Medulla oblongata (tissue), 1 donor: ENCODE measurements around the gene IPO4.

ENCODE experiments used
- DNase-seq: peaks from one replicate; pipeline ENCODE4 v3.0.0-alpha.2; 2015; ENCODE audit errors: extremely low spot score

IPO4 gene

DNA sequence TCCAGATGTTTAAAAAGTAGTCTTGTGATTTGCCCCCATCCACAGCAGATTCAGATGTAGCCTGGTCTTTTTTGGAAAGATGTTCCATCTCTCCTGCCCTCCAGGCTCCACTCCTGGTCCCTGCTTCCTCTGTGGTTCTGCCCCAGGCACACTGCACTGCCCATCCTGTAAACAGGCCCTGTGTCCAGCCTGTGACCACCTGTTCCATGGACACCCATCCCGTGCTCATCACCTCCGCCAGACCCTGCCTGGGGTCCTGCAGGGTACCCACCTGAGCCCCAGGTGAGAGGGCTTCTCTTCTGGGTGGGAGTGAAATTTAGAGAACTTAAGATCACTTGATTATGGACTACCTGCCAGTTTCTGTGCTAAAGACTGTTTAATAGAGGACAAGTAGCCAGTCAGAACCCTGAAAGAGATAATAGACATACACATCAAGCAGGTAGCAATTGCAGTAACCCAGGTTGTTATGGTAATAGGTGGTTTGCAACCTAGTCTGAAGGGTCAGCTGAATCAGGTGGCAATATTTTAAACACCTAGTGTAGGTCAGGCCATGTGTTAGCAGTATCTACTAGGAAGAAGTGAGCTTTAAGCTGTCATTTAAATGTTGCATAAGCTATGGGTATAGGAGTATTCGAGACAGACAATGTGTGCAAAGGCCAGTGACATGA is 39.2 kb downstream of the IPO4 start:
- DNase-seq: no peak

DNA sequence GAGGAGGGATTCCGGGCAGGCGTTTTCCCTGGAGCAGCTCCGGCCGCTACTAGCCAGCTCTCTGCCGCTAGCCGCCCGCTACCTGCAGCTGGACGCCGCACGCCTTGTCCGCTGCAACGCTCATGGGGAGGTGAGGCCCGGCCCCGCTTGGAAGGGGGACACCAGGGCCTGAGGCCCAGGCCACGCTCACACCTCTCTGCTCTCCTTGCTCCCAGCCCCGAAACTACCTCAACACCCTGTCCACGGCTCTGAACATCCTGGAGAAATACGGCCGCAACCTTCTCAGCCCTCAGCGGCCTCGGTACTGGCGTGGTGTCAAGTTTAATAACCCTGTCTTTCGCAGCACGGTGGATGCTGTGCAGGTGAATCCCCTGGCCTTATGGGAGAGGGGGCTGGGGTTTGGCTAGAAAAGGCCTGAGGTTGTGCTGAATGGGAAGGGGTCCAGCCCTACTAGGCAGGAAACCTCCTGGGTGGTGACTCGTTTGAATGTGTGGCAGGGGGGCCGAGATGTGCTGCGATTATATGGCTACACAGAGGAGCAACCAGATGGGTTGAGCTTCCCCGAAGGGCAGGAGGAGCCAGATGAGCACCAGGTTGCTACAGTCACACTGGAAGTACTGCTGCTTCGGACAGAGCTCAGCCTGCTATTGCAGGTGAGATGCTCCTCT is 40.7 kb downstream of the IPO4 start:
- no peak for DNase-seq

DNA sequence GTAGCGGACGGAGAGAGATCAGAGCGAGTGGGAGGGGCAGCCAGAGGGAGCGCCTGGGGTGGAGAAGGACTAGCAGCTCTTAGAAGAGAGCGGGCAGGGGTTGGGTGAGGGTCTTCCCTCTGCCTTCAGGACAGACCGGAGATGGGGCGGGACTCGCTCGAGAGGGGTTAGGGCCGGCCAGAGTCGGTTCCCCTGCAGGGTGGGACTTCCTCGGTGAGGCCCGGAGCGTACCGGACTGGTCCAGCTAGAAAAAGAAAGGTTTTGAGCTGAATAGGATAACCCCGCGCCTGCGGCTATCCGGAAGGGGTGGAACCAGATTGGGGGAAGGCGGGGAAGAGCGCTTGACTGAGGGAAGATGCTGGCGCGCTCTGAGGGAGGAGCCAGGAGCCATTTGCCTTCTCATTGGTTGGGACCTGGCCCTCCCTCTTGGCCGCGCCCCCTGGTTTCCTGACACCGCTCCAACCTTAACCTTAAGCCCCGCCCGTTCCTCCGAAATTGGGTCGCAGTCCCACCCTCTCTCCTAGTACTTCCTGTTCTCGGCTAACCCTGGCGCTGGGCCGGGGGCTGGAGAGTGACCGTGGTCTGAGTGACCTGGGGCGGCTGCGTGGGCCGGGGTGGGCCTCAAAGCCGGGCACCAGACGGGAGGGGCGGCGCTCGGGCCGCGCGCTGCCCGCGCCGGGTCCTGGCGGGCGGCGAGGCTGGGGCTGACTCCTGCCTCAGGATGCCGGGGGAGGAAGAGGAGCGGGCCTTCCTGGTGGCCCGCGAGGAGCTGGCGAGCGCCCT is 41.4 kb downstream of the IPO4 start, which contains the start of gene RNF31:
RNF31 (plus strand) TSS at position 521 of the 783 bp plus-strand sequence; CDS start at position 722, 201 bp downstream.
- DNase-seq: peak; percentile 100

- DNase-seq: peak; percentile 93
Measured at GRCh38 chr14:24146453-24146977, 42.1 kb downstream of the IPO4 start, which contains the start of gene PSME2. Gene PSME2, minus strand, starts transcription at chr14:24146610. Its CDS starts 29 bp downstream, at chr14:24146581.

- no peak for DNase-seq
Measured at GRCh38 chr14:24145690-24146452, 42.7 kb downstream of the IPO4 start.

DNA sequence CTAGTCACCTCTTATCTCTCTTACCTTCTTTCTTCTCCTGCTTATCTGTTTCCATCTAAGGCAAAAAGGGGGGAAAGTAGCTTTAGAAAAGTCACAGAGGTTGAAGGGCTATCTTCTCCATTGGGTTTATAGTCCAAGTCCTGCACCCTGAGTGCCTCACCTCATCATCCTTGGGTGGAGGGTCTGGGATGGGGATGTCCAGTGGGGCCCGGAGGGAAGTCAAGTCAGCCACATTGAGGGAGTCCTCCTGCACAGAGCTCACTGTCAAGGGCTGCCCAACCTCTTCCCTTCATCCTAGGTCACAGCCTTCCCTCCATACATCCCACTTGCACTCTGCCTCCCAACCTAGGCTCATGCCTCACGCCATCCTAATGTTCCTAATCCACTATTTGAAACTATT is 43.4 kb downstream of the IPO4 start:
- no peak for DNase-seq

DNA sequence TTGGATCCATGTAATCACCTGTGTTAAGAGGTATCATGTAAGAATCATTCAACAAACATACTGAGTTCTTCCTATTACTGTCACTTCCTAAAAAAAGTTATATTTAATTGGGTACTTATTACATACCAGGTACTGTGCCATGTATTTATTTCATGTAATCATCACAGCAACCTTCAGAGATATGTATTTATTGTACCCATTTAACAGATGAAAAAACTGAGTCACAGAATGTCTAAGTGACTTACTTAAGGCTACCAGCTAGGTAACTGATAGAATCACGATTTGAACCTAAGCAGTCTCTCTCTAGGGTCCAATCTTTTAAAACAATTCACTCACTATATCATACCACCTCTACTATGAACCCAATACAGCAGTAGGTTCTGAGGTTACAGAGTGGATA is 44.2 kb downstream of the IPO4 start:
- DNase-seq: no peak

DNA sequence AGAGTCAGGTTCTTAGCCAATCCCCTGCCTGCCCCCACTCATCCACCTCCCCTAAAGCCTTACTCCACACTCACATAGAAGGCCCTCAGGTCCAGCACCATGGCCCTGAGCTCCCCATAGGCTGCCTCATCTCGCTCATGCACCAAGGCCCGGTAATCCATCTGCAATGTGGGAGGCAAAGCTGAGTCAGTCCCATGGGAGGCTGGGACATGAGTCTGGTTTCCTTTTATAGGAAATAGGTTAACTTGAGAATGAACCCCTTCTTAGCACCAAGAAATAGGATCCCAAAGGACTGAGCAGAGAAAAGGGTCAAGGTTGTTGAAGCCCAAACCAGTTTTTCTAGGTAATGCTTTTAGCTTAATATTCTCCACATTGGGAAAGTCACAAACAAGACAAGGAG is 45.1 kb downstream of the IPO4 start:
- no peak for DNase-seq

DNA sequence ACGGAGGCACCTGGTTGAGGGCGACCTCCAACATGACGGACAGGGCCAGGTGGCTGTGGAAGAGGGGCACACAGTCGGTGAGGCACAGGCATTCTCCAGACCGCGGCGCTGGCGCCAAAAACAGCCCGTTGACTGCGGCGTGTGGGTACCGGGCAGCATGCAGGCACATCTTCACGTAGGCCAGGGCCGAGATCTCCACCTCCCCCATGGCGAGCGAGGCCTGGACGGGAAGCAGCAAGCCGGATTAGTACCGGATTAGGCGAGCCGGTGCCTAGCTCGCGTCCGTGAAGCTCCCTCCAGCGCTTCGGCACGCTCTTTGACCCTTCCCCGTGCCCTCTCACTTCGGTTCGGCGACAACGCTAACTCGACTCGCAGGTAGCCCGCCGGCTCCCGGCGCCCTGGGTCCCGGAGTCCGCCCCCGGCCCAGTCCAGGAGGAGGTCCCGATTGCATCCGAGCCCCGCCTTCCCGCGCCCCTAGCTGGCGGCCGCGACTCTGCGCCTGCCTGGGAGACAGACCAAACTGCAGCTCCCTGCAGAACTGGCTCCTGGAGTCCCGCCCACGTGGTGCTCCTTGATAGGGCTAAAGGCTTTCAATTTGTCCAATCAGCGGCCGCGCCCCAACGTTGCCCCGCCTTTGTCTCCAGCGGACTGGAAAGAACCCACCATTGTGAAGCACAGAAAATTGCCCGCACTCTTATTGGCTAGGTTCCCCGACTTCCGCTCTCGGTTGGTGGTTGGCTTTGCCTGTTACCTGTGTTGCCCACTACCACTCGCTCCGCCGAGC is 47.3 kb downstream of the IPO4 start, which contains the start of gene EMC9:
EMC9 (minus strand) TSS at position 495 of the 784 bp plus-strand sequence; CDS start at position 208, 287 bp downstream.
- peak; percentile 100 for DNase-seq

DNA sequence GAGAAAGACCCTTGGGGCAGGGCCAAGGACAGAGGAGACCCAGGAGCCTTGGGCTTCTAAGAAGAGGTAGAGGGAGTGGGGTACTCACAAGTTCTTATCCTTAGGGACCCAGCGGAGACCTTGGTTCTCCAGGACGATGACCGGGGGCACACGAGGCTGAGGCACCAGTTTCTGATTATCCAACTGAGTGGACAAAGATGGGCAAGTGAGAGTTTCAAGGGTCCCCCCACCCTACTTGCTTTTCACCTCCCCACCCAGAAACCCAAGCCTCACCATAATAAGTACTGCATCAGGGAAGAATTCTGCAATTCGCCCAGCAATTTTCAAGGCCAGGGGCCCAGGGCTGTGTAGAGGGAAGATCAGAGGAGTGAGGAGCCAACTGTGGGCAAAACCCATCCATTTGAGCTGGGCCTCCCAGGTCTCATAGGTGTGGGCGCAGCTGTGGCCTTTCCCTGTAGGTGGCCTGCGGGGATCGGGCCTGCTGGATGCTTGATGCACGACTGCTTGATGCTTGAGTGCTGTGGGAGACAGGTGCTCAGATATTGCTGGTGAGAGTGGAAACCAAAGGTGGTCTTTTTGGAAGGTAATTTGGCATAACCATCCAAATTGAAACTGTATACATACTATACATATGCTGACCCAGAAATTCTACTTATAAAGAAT is 49.2 kb downstream of the IPO4 start:
- no peak for DNase-seq

DNA sequence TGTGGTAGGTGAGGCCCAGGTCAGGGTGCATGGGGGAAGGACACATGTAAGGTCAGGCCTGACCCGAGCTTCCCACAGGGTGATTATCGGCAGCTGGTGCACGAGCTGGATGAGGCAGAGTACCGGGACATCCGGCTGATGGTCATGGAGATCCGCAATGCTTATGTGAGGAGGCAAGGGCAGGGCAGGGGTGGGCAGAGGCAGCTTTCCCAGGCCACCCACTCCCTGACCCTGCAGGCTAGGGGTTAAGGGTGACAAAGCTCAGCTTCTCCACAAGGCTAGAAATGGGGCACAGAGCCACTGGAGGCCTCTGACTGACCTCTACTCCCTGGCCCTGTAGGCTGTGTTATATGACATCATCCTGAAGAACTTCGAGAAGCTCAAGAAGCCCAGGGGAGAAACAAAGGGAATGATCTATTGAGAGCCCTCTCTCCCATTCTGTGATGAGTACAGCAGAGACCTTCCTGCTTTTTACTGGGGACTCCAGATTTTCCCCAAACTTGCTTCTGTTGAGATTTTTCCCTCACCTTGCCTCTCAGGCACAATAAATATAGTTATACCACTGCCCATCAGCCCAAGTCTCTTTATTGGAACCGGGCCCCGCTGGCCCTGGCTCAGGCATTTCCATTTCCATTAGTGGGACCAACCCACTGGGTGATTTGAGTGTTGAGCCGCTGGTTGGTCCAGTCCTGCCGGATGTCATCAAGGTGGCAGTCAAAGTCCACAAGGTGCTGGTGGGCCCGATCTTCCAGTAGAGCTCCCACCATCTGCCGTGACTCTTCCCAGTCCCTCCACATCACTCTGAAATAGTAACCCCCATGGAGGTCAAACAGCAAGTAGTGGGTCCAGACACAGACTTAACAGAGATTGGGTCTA is 50.0 kb downstream of the IPO4 start:
- DNase-seq: no peak

- DNase-seq: no peak
Measured at GRCh38 chr14:24137529-24138395, 50.9 kb downstream of the IPO4 start.

- DNase-seq: no peak
Measured at GRCh38 chr14:24136684-24137528, 51.7 kb downstream of the IPO4 start.

- DNase-seq: peak; percentile 95
Measured at GRCh38 chr14:24135834-24136683, 52.6 kb downstream of the IPO4 start, which contains the start of gene PSME1. Gene PSME1, plus strand, starts transcription at chr14:24136194. Its CDS starts 69 bp downstream, at chr14:24136263.

DNA sequence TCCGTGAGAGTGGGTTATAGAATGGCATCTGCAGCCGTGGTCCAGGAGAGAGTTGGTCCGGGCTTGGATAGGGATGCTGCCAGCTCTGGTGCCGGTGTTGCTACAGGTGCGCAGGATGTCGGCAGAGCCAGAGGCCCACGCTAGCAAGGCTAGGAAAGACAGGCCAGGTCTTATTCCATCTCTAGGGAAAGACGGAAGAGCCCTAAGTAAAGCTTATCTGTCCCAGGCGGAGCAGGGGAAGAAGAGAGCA is 53.1 kb downstream of the IPO4 start:
- DNase-seq: no peak

DNA sequence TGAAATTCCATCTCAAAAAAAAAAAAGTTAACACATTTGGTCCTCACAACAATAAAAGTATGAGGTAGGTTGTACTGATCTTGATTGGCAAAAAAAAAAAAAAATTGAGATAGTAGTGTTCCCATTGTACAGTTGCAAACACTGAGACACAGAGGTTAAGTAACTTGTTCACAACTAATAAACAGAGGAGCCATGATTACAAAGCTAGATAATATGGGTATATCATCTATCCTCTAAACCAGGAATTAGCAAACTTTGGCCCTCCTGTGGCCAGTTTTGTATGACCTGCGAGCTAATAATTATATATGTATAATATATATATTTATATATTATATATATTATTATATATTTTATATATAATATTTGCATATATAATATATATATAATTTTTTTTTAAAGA is 54.9 kb downstream of the IPO4 start:
- no peak for DNase-seq
